HEK293 (cell line): ENCODE data around the gene ADRB2.

ENCODE experiments used
- OSR2 ChIP-seq: fragments of 450-650 bp; formaldehyde crosslinking; IDR thresholded peaks from 2 replicates; pipeline ENCODE4 v1.5.1; 2016; ENCODE audit warnings: missing biosample characterization, missing genetic modification characterization
- PRDM10 ChIP-seq: fragments of 450-650 bp; formaldehyde crosslinking; IDR thresholded peaks from 2 replicates; pipeline ENCODE4 v1.5.1; 2016; ENCODE audit warnings: missing biosample characterization, missing genetic modification characterization
- REST ChIP-seq: fragments of 450-650 bp; formaldehyde crosslinking; IDR thresholded peaks from 2 replicates; pipeline ENCODE4 v1.5.1; 2016; ENCODE audit warnings: missing biosample characterization, missing genetic modification characterization
- ZBTB20 ChIP-seq: fragments of 450-650 bp; formaldehyde crosslinking; IDR thresholded peaks from 2 replicates; pipeline ENCODE4 v1.5.1; 2016; ENCODE audit warnings: missing biosample characterization, missing genetic modification characterization
- ZNF121 ChIP-seq: fragments of 450-650 bp; formaldehyde crosslinking; IDR thresholded peaks from 2 replicates; pipeline ENCODE4 v1.5.1; 2016; ENCODE audit warnings: missing biosample characterization, missing genetic modification characterization
- ZNF561 ChIP-seq: fragments of 450-650 bp; IDR thresholded peaks from 2 replicates; pipeline ENCODE4 v1.5.1; 2018; ENCODE audit warnings: missing biosample characterization, missing genetic modification characterization, borderline replicate concordance

DNA sequence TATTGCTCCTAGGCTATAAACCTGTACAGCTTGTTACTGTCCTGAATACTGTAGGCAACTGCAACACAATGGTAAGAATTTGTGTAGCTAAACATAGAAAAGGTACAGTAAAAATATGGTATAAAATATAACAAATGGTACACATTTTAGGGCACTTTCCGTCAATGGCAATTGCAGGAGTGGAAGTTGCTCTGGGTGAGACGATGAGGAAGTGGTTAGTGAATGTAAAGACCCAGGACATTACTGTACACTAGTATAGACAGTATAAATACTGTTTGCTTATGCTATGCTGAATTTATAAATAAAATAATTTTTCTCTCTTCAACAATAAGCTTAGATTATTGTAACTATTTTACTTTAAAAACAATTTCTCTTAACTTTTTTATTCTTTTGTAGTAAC lies 15.6 kb upstream of the ADRB2 start:
- TF ChIP-seq PRDM10 (tag by site-specific recombination) (no peak), REST (tag by site-specific recombination) (no peak), ZNF561 (tag by site-specific recombination) (no peak), ZNF121 (tag by site-specific recombination) (no peak), OSR2 (tag by site-specific recombination) (no peak), ZBTB20 (tag by site-specific recombination) (no peak)
